Fibroblast of lung (primary cell): ENCODE data around the gene PEBP1.

Experiments used
- CTCF ChIP-seq, 2 donors: IDR thresholded peaks in 1 of 2; conservative IDR thresholded peaks in 1 of 2; 1 replicate in 1 of 2; 2 replicates in 1 of 2; pipeline ENCODE4 v1.5.1; 2011 to 2012; ENCODE audit warnings: low read length in 2 of 2, control low read depth in 1 of 2, inconsistent platforms in 1 of 2, low read depth in 1 of 2, mild to moderate bottlenecking in 1 of 2
- EZH2 ChIP-seq: IDR thresholded peaks from 2 replicates; pipeline ENCODE4 v1.5.1; 2012; ENCODE audit warnings: low read length, control low read depth, mild to moderate bottlenecking; ENCODE audit errors: missing control alignments

- TF ChIP-seq CTCF (conservative IDR thresholded peaks at IDR 0.05 in 1 of 2, IDR thresholded peaks at IDR 0.05 in 1 of 2; ENCODE audit: low read depth in 1 of 2, low read length in 2 of 2), result no peak
- no peak for TF ChIP-seq EZH2
Measured at GRCh38 chr12:118101051-118101450, 34.9 kb upstream of the PEBP1 start.
